NCI-H1436 treated with DMSO at 0.1 percent for 48 hours (cell line): ENCODE measurements around the gene CHST15.

Experiments used
- DNase-seq: peaks from one replicate; lab custom pipeline; 2025; lab: John Stamatoyannopoulos, UW

Gene CHST15

GRCh38 chr10:123998197-123999141, 94.9 kb downstream of the CHST15 start:
- no peak for DNase-seq

- no peak for DNase-seq
These were observed 95.8 kb downstream of the CHST15 start for GRCh38 chr10:123997486-123998196.

GRCh38 chr10:123997013-123997412, 96.4 kb downstream of the CHST15 start:
- DNase-seq = no peak

- no peak for DNase-seq
These were observed 97.1 kb downstream of the CHST15 start for GRCh38 chr10:123996302-123996701.

GRCh38 chr10:123995461-123996131, 97.8 kb downstream of the CHST15 start:
- DNase-seq = no peak

- no peak for DNase-seq
These were observed 98.3 kb downstream of the CHST15 start for GRCh38 chr10:123995082-123995460.

GRCh38 chr10:123994417-123995081, 98.8 kb downstream of the CHST15 start:
- peak; percentile 26 for DNase-seq

- no peak for DNase-seq
These were observed 99.6 kb downstream of the CHST15 start for GRCh38 chr10:123993534-123994416.

GRCh38 chr10:123991611-123992570, 101.5 kb downstream of the CHST15 start:
- DNase-seq = no peak

- DNase-seq = no peak
These were observed 102.5 kb downstream of the CHST15 start for GRCh38 chr10:123990889-123991288.

- DNase-seq = no peak
These were observed 104.7 kb downstream of the CHST15 start for GRCh38 chr10:123988694-123989093.

GRCh38 chr10:123986736-123987135, 106.7 kb downstream of the CHST15 start:
- no peak for DNase-seq

- DNase-seq = no peak
These were observed 119.0 kb downstream of the CHST15 start for GRCh38 chr10:123974406-123974805.

GRCh38 chr10:123972481-123973401, 120.7 kb downstream of the CHST15 start:
- DNase-seq = no peak

GRCh38 chr10:123970927-123971286, 122.5 kb downstream of the CHST15 start:
- no peak for DNase-seq

- no peak for DNase-seq
These were observed 123.0 kb downstream of the CHST15 start for GRCh38 chr10:123970207-123970926.

GRCh38 chr10:123967626-123968243, 125.7 kb downstream of the CHST15 start:
- DNase-seq = peak; percentile 12

GRCh38 chr10:123966896-123967231, 126.5 kb downstream of the CHST15 start:
- DNase-seq = no peak
